ENCODE data around the gene KRT17.
"Not testable (repeated sequence)": the region's sequence is repeated elsewhere in the genome, so short reads cannot be mapped to it uniquely, and the experiment has no call there.

Gene KRT17

GRCh38 chr17:41589301-41589700, 35.1 kb downstream of the KRT17 start:
- no peak for DNase-seq

- no peak for DNase-seq
Measured at GRCh38 chr17:41588126-41588810, 36.1 kb downstream of the KRT17 start.

- DNase-seq = no peak
Measured at GRCh38 chr17:41586863-41587495, 37.4 kb downstream of the KRT17 start, which contains the start of gene KRT14. Gene KRT14 (minus strand): TSS chr17:41586895. CDS start chr17:41586834, 61 bp downstream.

- DNase-seq = no peak
Measured at GRCh38 chr17:41585301-41586056, 38.9 kb downstream of the KRT17 start.

- not testable (repeated sequence) for DNase-seq
Measured at GRCh38 chr17:41584331-41584927, 39.9 kb downstream of the KRT17 start.

GRCh38 chr17:41583137-41584127, 40.9 kb downstream of the KRT17 start:
- DNase-seq = no peak

GRCh38 chr17:41582061-41582968, 42.1 kb downstream of the KRT17 start:
- DNase-seq = not testable (repeated sequence)

GRCh38 chr17:41581366-41582060, 42.9 kb downstream of the KRT17 start:
- no peak for DNase-seq

- DNase-seq = no peak
Measured at GRCh38 chr17:41580687-41581365, 43.5 kb downstream of the KRT17 start.

GRCh38 chr17:41580244-41580575, 44.2 kb downstream of the KRT17 start:
- no peak for DNase-seq

- peak; percentile 82 for DNase-seq
Measured at GRCh38 chr17:41579484-41580243, 44.7 kb downstream of the KRT17 start.

- DNase-seq = no peak
Measured at GRCh38 chr17:41578971-41579370, 45.4 kb downstream of the KRT17 start.

GRCh38 chr17:41578538-41578937, 45.8 kb downstream of the KRT17 start:
- no peak for DNase-seq

GRCh38 chr17:41576740-41577139, 47.6 kb downstream of the KRT17 start:
- not testable (repeated sequence) for DNase-seq

GRCh38 chr17:41575336-41575735, 49.0 kb downstream of the KRT17 start:
- no peak for DNase-seq

- DNase-seq = no peak
Measured at GRCh38 chr17:41571561-41572434, 52.6 kb downstream of the KRT17 start, which contains the start of gene KRT9. Gene KRT9 (minus strand): TSS chr17:41572059. CDS start chr17:41571992, 67 bp downstream.

Measured in activated CD4-positive, alpha-beta T cell treated with anti-CD3 and anti-CD28 coated beads, Interleukin-2, amount 50 U/mL, for 16 hours (primary cell).